Psoas muscle (tissue), 8 donors: ENCODE measurements around the gene POMP. TPM values are rescaled to one million over a fixed set of nuclear protein-coding genes. Genes with fewer than 3 reads are reported as not detected.
A peak's percentile ranks its signal among the peaks of the same experiment; 100 is the strongest.

Source experiments
- ATAC-seq, 4 donors: fragments of 200-7000 bp; cut with Tn5 transposase; one replicate each; pipeline ENCODE4 v1.9.1; 2020; ENCODE audit warnings: moderate library complexity in 3 of 4, mild to moderate bottlenecking in 2 of 4
- DNase-seq, 2 donors: peaks; one replicate each; pipeline ENCODE4 v3.0.0-alpha.2; 2020
- H3K27ac ChIP-seq: fragments of 200-600 bp; one replicate; pipeline ENCODE4 v1.8.0; 2022
- H3K27me3 ChIP-seq, 3 donors: fragments of 200-600 bp in 1 of 3; one replicate each; pipeline versions ENCODE4 v1.6.1 to v1.8.0; 2013 to 2022; ENCODE audit warnings: low read length in 2 of 3, mild to moderate bottlenecking in 2 of 3, moderate library complexity in 1 of 3; ENCODE audit not compliant: insufficient read depth in 3 of 3
- H3K36me3 ChIP-seq, 2 donors: fragments of 200-600 bp in 1 of 2; one replicate each; pipeline versions ENCODE4 v1.6.1 to v1.8.0; 2013 to 2022; ENCODE audit warnings: low read depth in 1 of 2, mild to moderate bottlenecking in 1 of 2, moderate library complexity in 1 of 2; ENCODE audit not compliant: insufficient read depth in 1 of 2
- H3K4me1 ChIP-seq: fragments of 200-600 bp; one replicate; pipeline ENCODE4 v1.8.0; 2022
- H3K4me3 ChIP-seq: fragments of 200-600 bp; one replicate; pipeline ENCODE4 v1.8.0; 2022; ENCODE audit warnings: mild to moderate bottlenecking
- H3K9me3 ChIP-seq: fragments of 200-600 bp; one replicate; pipeline ENCODE4 v1.8.0; 2022
- CTCF ChIP-seq: fragments of 200-600 bp; IDR thresholded peaks from one replicate; pipeline ENCODE4 v1.8.0; 2022; ENCODE audit warnings: antibody characterized with exemption
- WGBS, 3 donors: extraction: QIAGEN DNeasy Blood & Tissue Kit; methylation state at CpG; one replicate each; pipeline versions ENCODE4 v1.1.6 to v1.1.7; 2013; 5-methylcytosine and 5-hydroxymethylcytosine counted together
- intact Hi-C, 2 donors: fragments of 100-400 bp; cut with DNase I; formaldehyde crosslinking; loops; one replicate each; pipeline versions ENCODE4 v1.11.0 to v1.14.2; 2022
- polyA plus RNA-seq, 3 donors: library from polyadenylated mRNA; stranded (reverse); fragments of 200-250 nt; gene quantifications; one replicate each; pipeline ENCODE4 v1.2.3, GENCODE V29; 2013
- total RNA-seq, 4 donors: library from RNA; stranded (reverse); fragmentation: NEBNext Ultra II Directional in 2 of 4; extraction: Animal tissue kit (Norgen Biotek cat#: 25700) in 2 of 4; gene quantifications; one replicate each; pipeline versions ENCODE4 v1.2.1 to v1.2.4, GENCODE V29; 2021 to 2023
- donor health status: healthy with polysubstance abuse.
- donor health status: DM: no; HTN: no; CAD: no; lungs with moderate emphysema.
- donor health status: Bipolar disorder and iron deficiency.
- donor health status: healthy.
- donor health status: DM: yes; HTN: yes; CAD: no.
- donor health status: DM: no; HTN: no; CAD: no.
- donor health status: DM: no; HTN: no; CAD: no.
- donor health status: DM: yes; HTN: yes; CAD: no.

The POMP gene
- total and polyA plus RNA-seq, 7 donors = 76.3 to 351 (median 128) TPM

- intact Hi-C loops = no loop called here
- TF ChIP-seq CTCF = no peak
- Histone ChIP-seq H3K4me1 (no peaks in the 10 kb centered on the region), H3K36me3 (no peaks in the 10 kb centered on the region), H3K9me3 (no peaks in the 10 kb centered on the region), H3K27ac (peak overlapping the region; percentile 49), H3K4me3 (no peak overlapping the region), H3K27me3 (peaks cover 0 to 1% (median 0%) of the 10 kb centered on the region in 3 donors)
- no peak for ATAC-seq
- 57 to 65% (median 61%) methylated on average over 12 of the region's 12 CpGs for WGBS, 3 donors
- no peak for DNase-seq
These were observed 17.9 kb upstream of the POMP start for GRCh38 chr13:28640861-28641599.

- no peak for TF ChIP-seq CTCF
- H3K4me1 ChIP-seq = no peaks in the 10 kb centered on the region
- DNase-seq = no peak
- no peaks in the 10 kb centered on the region for H3K36me3 ChIP-seq
- H3K4me3 ChIP-seq = no peak overlapping the region
- ATAC-seq = no peak
- intact Hi-C loops = no loop called here
- H3K27me3 ChIP-seq = peaks cover 0 to 1% (median 0%) of the 10 kb centered on the region in 3 donors
- H3K9me3 ChIP-seq = no peaks in the 10 kb centered on the region
- peak overlapping the region; percentile 49 for H3K27ac ChIP-seq
- WGBS, 3 donors = 77 to 84% (median 77%) methylated on average over 3 of the region's 3 CpGs
These were observed 17.4 kb upstream of the POMP start for GRCh38 chr13:28641600-28641926.

- WGBS, 3 donors = 90 to 95% (median 93%) methylated on average over 2 of the region's 2 CpGs
- Histone ChIP-seq H3K9me3 (no peaks in the 10 kb centered on the region), H3K27ac (no peak overlapping the region), H3K27me3 (no peaks in the 10 kb centered on the region), H3K4me1 (no peaks in the 10 kb centered on the region), H3K4me3 (no peak overlapping the region), H3K36me3 (no peaks in the 10 kb centered on the region)
- intact Hi-C loops = no loop called here
- ATAC-seq = no peak
- no peak for DNase-seq
- no peak for TF ChIP-seq CTCF
These were observed 8.6 kb upstream of the POMP start for GRCh38 chr13:28650284-28650683.

- intact Hi-C loops = no loop called here
- WGBS, 3 donors = 73 to 78% (median 74%) methylated on average over 7 of the region's 7 CpGs
- H3K27ac ChIP-seq = no peak overlapping the region
These were observed 7.0 kb upstream of the POMP start for GRCh38 chr13:28651810-28652401.

More at GRCh38 chr13:28651810-28652401, 7.0 kb upstream of the POMP start:
- Histone ChIP-seq H3K4me1 (peaks cover 5% of the 10 kb centered on the region), H3K27me3 (no peaks in the 10 kb centered on the region), H3K4me3 (no peak overlapping the region), H3K9me3 (no peaks in the 10 kb centered on the region), H3K36me3 (no peaks in the 10 kb centered on the region)
- ATAC-seq = no peak
- TF ChIP-seq CTCF = no peak
- no peak for DNase-seq
